MM.1S (cell line): Measurements from ENCODE around the gene RIC1.

Experiments
- DNase-seq: peaks from one replicate; pipeline ENCODE4 v3.0.0-alpha.2; 2015
- H2AFZ ChIP-seq: fragments of 300-600 bp; sonication (generic); 2 replicates; pipeline ENCODE4 v1.6.0; 2016; ENCODE audit warnings: antibody characterized with exemption, low read length
- H3F3A ChIP-seq: fragments of 300-600 bp; sonication (generic); 2 replicates; pipeline ENCODE4 v1.6.1; 2016; ENCODE audit warnings: mild to moderate bottlenecking, antibody characterized with exemption, low read length, moderate library complexity, mixed read lengths; ENCODE audit not compliant: insufficient read depth
- H3K27ac ChIP-seq: fragments of 300-600 bp; sonication (generic); 2 replicates; pipeline ENCODE4 v1.5.1; 2016; ENCODE audit warnings: mild to moderate bottlenecking, low read length
- H3K27me3 ChIP-seq: fragments of 300-600 bp; sonication (generic); replicated peaks from 2 replicates; pipeline ENCODE4 v1.6.0; 2016; ENCODE audit warnings: low read length; ENCODE audit not compliant: insufficient read depth
- H3K36me3 ChIP-seq: fragments of 300-600 bp; sonication (generic); replicated peaks from 2 replicates; pipeline ENCODE4 v1.6.1; 2016; ENCODE audit warnings: mild to moderate bottlenecking, low read length, mixed read lengths; ENCODE audit not compliant: insufficient read depth
- H3K4me1 ChIP-seq: fragments of 300-600 bp; sonication (generic); 2 replicates; pipeline ENCODE4 v1.6.1; 2016; ENCODE audit warnings: low read length, mixed read lengths
- H3K4me2 ChIP-seq: fragments of 300-600 bp; sonication (generic); 2 replicates; pipeline ENCODE4 v1.6.0; 2016; ENCODE audit warnings: low read depth, low read length
- H3K4me3 ChIP-seq: fragments of 300-600 bp; sonication (generic); 2 replicates; pipeline ENCODE4 v1.5.1; 2016; ENCODE audit warnings: low read length, mixed read lengths
- H3K79me2 ChIP-seq: fragments of 300-600 bp; sonication (generic); 2 replicates; pipeline ENCODE4 v1.6.1; 2016; ENCODE audit warnings: mixed run types, low read length, mixed read lengths
- H3K9ac ChIP-seq: fragments of 300-600 bp; sonication (generic); 2 replicates; pipeline ENCODE4 v1.6.1; 2016; ENCODE audit warnings: low read length, mixed read lengths
- H3K9me2 ChIP-seq: fragments of 300-600 bp; sonication (generic); replicated peaks from 2 replicates; pipeline ENCODE4 v1.6.1; 2016; ENCODE audit warnings: mild to moderate bottlenecking, low read length, mixed read lengths; ENCODE audit not compliant: insufficient read depth
- H3K9me3 ChIP-seq: fragments of 300-600 bp; sonication (generic); replicated peaks from 2 replicates; pipeline ENCODE4 v1.6.1; 2016; ENCODE audit warnings: mild to moderate bottlenecking, low read length, mixed read lengths; ENCODE audit not compliant: insufficient read depth
- H4K20me1 ChIP-seq: fragments of 300-600 bp; sonication (generic); 2 replicates; pipeline ENCODE4 v1.6.1; 2016; ENCODE audit warnings: mild to moderate bottlenecking, low read length, moderate library complexity, mixed read lengths; ENCODE audit not compliant: insufficient read depth
- CTCF ChIP-seq: fragments of 300-600 bp; sonication (generic); IDR thresholded peaks from 2 replicates; pipeline ENCODE4 v1.5.1; 2016; ENCODE audit warnings: antibody characterized with exemption, low read length, mixed read lengths
- EZH2 ChIP-seq: fragments of 300-600 bp; sonication (generic); optimal IDR thresholded peaks from 2 replicates; pipeline ENCODE3; 2017; ENCODE audit warnings: low read depth, mild to moderate bottlenecking, antibody characterized with exemption, low read length, mixed read lengths
- EZH2phosphoT487 ChIP-seq: fragments of 300-600 bp; sonication (generic); IDR thresholded peaks from 2 replicates; pipeline ENCODE4 v1.6.1; 2018; ENCODE audit warnings: antibody characterized with exemption, low read length

The RIC1 gene

GRCh38 chr9:5748438-5748837 is 119.5 kb downstream of the RIC1 start:
- Histone ChIP-seq H3K27me3 (no peaks in the 10 kb centered on the region), H3K27ac (peak overlapping the region; percentile 3; the same call in 1 of the 2 replicates), H2AFZ (no peak overlapping the region), H3K36me3 (no peaks in the 10 kb centered on the region; the same call in 1 of the 2 replicates), H4K20me1 (no peaks in the 10 kb centered on the region), H3K9ac (no peak overlapping the region), H3K4me2 (no peak overlapping the region), H3K9me3 (no peaks in the 10 kb centered on the region), H3K79me2 (peaks cover 5% of the 10 kb centered on the region; the same call in 1 of the 2 replicates), H3K4me1 (peaks cover 11% of the 10 kb centered on the region), H3K4me3 (no peak overlapping the region), H3F3A (peaks cover 11% of the 10 kb centered on the region; the same call in 1 of the 2 replicates), H3K9me2 (no peaks in the 10 kb centered on the region)
- TF ChIP-seq EZH2 (no peak), EZH2phosphoT487 (no peak), CTCF (no peak)
- no peak for DNase-seq

- H3K4me2 ChIP-seq: no peak overlapping the region
- TF ChIP-seq EZH2 (no peak), CTCF (no peak), EZH2phosphoT487 (no peak)
- no peak overlapping the region for H3K4me3 ChIP-seq
Measured at GRCh38 chr9:5749306-5749705, 120.4 kb downstream of the RIC1 start.

GRCh38 chr9:5750569-5750968 is 121.7 kb downstream of the RIC1 start:
- TF ChIP-seq CTCF (no peak), EZH2 (no peak), EZH2phosphoT487 (no peak)
- peaks cover 11% of the 10 kb centered on the region; the same call in 1 of the 2 replicates for H3F3A ChIP-seq
- no peaks in the 10 kb centered on the region for H3K9me2 ChIP-seq
- no peak overlapping the region for H2AFZ ChIP-seq
- H3K4me2 ChIP-seq: peak overlapping the region; percentile 22; the same call in 1 of the 2 replicates
- peaks cover 5% of the 10 kb centered on the region; the same call in 1 of the 2 replicates for H3K79me2 ChIP-seq
- H3K4me1 ChIP-seq: peaks cover 15% of the 10 kb centered on the region
- H3K9ac ChIP-seq: no peak overlapping the region; the same call in 1 of the 2 replicates
- peak; percentile 46 for DNase-seq
- H4K20me1 ChIP-seq: no peaks in the 10 kb centered on the region
- H3K27me3 ChIP-seq: no peaks in the 10 kb centered on the region
- no peaks in the 10 kb centered on the region for H3K9me3 ChIP-seq
- H3K36me3 ChIP-seq: no peaks in the 10 kb centered on the region
- H3K27ac ChIP-seq: peak overlapping the region; percentile 55; the same call in 1 of the 2 replicates
- no peak overlapping the region for H3K4me3 ChIP-seq

More at GRCh38 chr9:5749306-5749705, 120.4 kb downstream of the RIC1 start:
- Histone ChIP-seq H3K4me1 (peaks cover 11% of the 10 kb centered on the region), H3K9ac (no peak overlapping the region), H3K36me3 (no peaks in the 10 kb centered on the region), H3K9me2 (no peaks in the 10 kb centered on the region), H3K79me2 (peaks cover 5% of the 10 kb centered on the region; the same call in 1 of the 2 replicates), H2AFZ (no peak overlapping the region), H4K20me1 (no peaks in the 10 kb centered on the region), H3F3A (peaks cover 11% of the 10 kb centered on the region; the same call in 1 of the 2 replicates), H3K27ac (no peak overlapping the region), H3K27me3 (no peaks in the 10 kb centered on the region), H3K9me3 (no peaks in the 10 kb centered on the region)
- DNase-seq: no peak
